GM18498 (cell line): ENCODE data around the gene LEMD3.
A peak's percentile ranks its signal among the peaks of the same experiment; 100 is the strongest.

ENCODE experiments used
- ATAC-seq: cut with Tn5 transposase; IDR thresholded peaks from one replicate; pipeline ENCODE4 v1.9.1; 2021; ENCODE audit warnings: mild to moderate bottlenecking, moderate library complexity; ENCODE audit not compliant: unreplicated experiment

The LEMD3 gene

GRCh38 chr12:65169320-65170208 is at the start of gene LEMD3:
Gene LEMD3, plus strand, starts transcription at chr12:65169583. Its CDS starts 14 bp downstream, at chr12:65169597.
- peak; percentile 94 for ATAC-seq

- ATAC-seq: no peak
These were observed 48.1 kb upstream of the LEMD3 start, which contains the start of gene WIF1 for GRCh38 chr12:65121049-65121955. Gene WIF1, minus strand, starts transcription at chr12:65121305. Its CDS starts 114 bp downstream, at chr12:65121191.

GRCh38 chr12:65121956-65122469 is 47.4 kb upstream of the LEMD3 start:
- ATAC-seq: no peak

GRCh38 chr12:65122703-65123102 is 46.7 kb upstream of the LEMD3 start:
- no peak for ATAC-seq

GRCh38 chr12:65123435-65124063 is 45.8 kb upstream of the LEMD3 start:
- ATAC-seq: no peak

- ATAC-seq: no peak
These were observed 44.1 kb upstream of the LEMD3 start for GRCh38 chr12:65125247-65125646.

GRCh38 chr12:65125975-65126374 is 43.4 kb upstream of the LEMD3 start:
- ATAC-seq: no peak

- ATAC-seq: no peak
These were observed 42.9 kb upstream of the LEMD3 start for GRCh38 chr12:65126482-65126881.

- no peak for ATAC-seq
These were observed 35.5 kb upstream of the LEMD3 start for GRCh38 chr12:65133879-65134278.

- ATAC-seq: no peak
These were observed 30.0 kb upstream of the LEMD3 start for GRCh38 chr12:65139389-65139788.

- no peak for ATAC-seq
These were observed 28.6 kb upstream of the LEMD3 start for GRCh38 chr12:65140738-65141137.

GRCh38 chr12:65147312-65147905 is 22.0 kb upstream of the LEMD3 start:
- no peak for ATAC-seq

GRCh38 chr12:65152012-65152411 is 17.4 kb upstream of the LEMD3 start:
- ATAC-seq: no peak

- ATAC-seq: no peak
These were observed 16.8 kb upstream of the LEMD3 start for GRCh38 chr12:65152596-65152995.

GRCh38 chr12:65155784-65156183 is 13.6 kb upstream of the LEMD3 start:
- ATAC-seq: peak; percentile 28

- peak; percentile 91 for ATAC-seq
These were observed 13.0 kb upstream of the LEMD3 start for GRCh38 chr12:65156366-65156841.

- ATAC-seq: no peak
These were observed 12.3 kb upstream of the LEMD3 start for GRCh38 chr12:65157091-65157490.

- ATAC-seq: peak; percentile 66
These were observed 6.8 kb upstream of the LEMD3 start for GRCh38 chr12:65162609-65163008.

GRCh38 chr12:65164244-65164643 is 5.1 kb upstream of the LEMD3 start:
- ATAC-seq: no peak

GRCh38 chr12:65164774-65165173 is 4.6 kb upstream of the LEMD3 start:
- no peak for ATAC-seq
